Smooth muscle cell (in vitro differentiated cells): ENCODE measurements around the gene MRGPRX2. TPM values are rescaled to one million over a fixed set of nuclear protein-coding genes. Genes with fewer than 3 reads are reported as not detected.

ENCODE experiments used
- DNase-seq: peaks from one replicate; lab custom pipeline; 2025; ENCODE audit not compliant: unreplicated experiment; lab: John Stamatoyannopoulos, UW
- H2AFZ ChIP-seq: fragments of 200-600 bp; sonication (generic); 2 replicates; pipeline ENCODE4 v1.6.0; 2016; ENCODE audit warnings: antibody characterized with exemption, low read depth, mild to moderate bottlenecking
- H3F3A ChIP-seq: fragments of 200-600 bp; sonication (generic); 2 replicates; pipeline ENCODE4 v1.6.0; 2017; ENCODE audit warnings: antibody characterized with exemption, low read depth
- H3K27ac ChIP-seq: fragments of 200-600 bp; sonication (generic); 2 replicates; pipeline ENCODE4 v1.5.1; 2016; ENCODE audit warnings: low read depth, mild to moderate bottlenecking
- H3K27me3 ChIP-seq: fragments of 200-600 bp; sonication (generic); 2 replicates; pipeline ENCODE4 v1.6.1; 2016; ENCODE audit warnings: low read depth, mild to moderate bottlenecking
- H3K36me3 ChIP-seq: fragments of 200-600 bp; sonication (generic); 2 replicates; pipeline ENCODE4 v1.5.1; 2016; ENCODE audit warnings: low read depth
- H3K4me1 ChIP-seq: fragments of 200-600 bp; sonication (generic); 2 replicates; pipeline ENCODE4 v1.5.1; 2016; ENCODE audit warnings: low read depth
- H3K4me2 ChIP-seq: fragments of 200-600 bp; sonication (generic); 2 replicates; pipeline ENCODE4 v1.6.0; 2016; ENCODE audit warnings: mild to moderate bottlenecking
- H3K4me3 ChIP-seq: fragments of 200-600 bp; sonication (generic); 2 replicates; pipeline ENCODE4 v1.5.1; 2016; ENCODE audit warnings: mild to moderate bottlenecking
- H3K79me2 ChIP-seq: fragments of 200-600 bp; sonication (generic); 2 replicates; pipeline ENCODE4 v1.6.0; 2016; ENCODE audit warnings: low read depth, mild to moderate bottlenecking
- H3K9ac ChIP-seq: fragments of 200-600 bp; sonication (generic); 2 replicates; pipeline ENCODE4 v1.6.0; 2016; ENCODE audit warnings: low read depth
- H3K9me3 ChIP-seq: fragments of 200-600 bp; sonication (generic); replicated peaks from 2 replicates; pipeline ENCODE4 v1.5.1; 2016; ENCODE audit warnings: low read depth
- H4K20me1 ChIP-seq: fragments of 200-600 bp; sonication (generic); 2 replicates; pipeline ENCODE4 v1.6.0; 2016; ENCODE audit warnings: low read depth
- CTCF ChIP-seq: fragments of 200-600 bp; sonication (generic); IDR thresholded peaks from 2 replicates; pipeline ENCODE4 v1.5.1; 2017; ENCODE audit warnings: borderline replicate concordance, mild to moderate bottlenecking, antibody characterized with exemption; ENCODE audit not compliant: insufficient read depth, poor library complexity, severe bottlenecking
- WGBS: methylation state at CpG from one replicate; pipeline ENCODE4 v1.1.7; 2016; ENCODE audit warnings: low lambda C conversion rate; 5-methylcytosine and 5-hydroxymethylcytosine counted together
- polyA plus RNA-seq: library from polyadenylated mRNA; unstranded; fragments of >200 nt; fragmentation: Nextera tagmentation; extraction: Ambion mirVana; gene quantifications from 2 replicates; pipeline ENCODE4 v1.2.1, GENCODE V29; 2016
- total RNA-seq: library from RNA; depleted of rRNA; stranded (reverse); fragments of >200 nt; gene quantifications from 2 replicates; pipeline ENCODE4 v1.2.3, GENCODE V29; 2014

The MRGPRX2 gene
- total RNA-seq: not detected in 2 replicates
- polyA plus RNA-seq: 0.19 TPM in 1 of 2 replicates, not detected in the other

- H3K4me3 ChIP-seq: no peak within 1 kb of the TSS
- H3K27ac ChIP-seq: no peak within 1 kb of the TSS
- WGBS: 45% methylated on average over 4 of the region's 4 CpGs
- no peaks in the 10 kb centered on the region for H3K36me3 ChIP-seq
- no peaks in the 10 kb centered on the region for H3K79me2 ChIP-seq
- H3K27me3 ChIP-seq: peaks cover 4% of the 10 kb centered on the region
- no peak within 1 kb of the TSS for H3K9ac ChIP-seq
- no peak within 1 kb of the TSS for H3K4me2 ChIP-seq
- H3F3A ChIP-seq: no peaks in the 10 kb centered on the region
- no peak for DNase-seq
- no peaks in the 10 kb centered on the region for H4K20me1 ChIP-seq
- H3K9me3 ChIP-seq: no peaks in the 10 kb centered on the region
- H2AFZ ChIP-seq: no peak within 1 kb of the TSS
- TF ChIP-seq CTCF: no peak
- no peaks in the 10 kb centered on the region for H3K4me1 ChIP-seq
These were observed at the start of gene MRGPRX2 for GRCh38 chr11:19060629-19061028. MRGPRX2 (minus strand) TSS chr11:19060717; CDS start chr11:19056402, 4,315 bp downstream.

- Histone ChIP-seq H3K36me3 (no peaks in the 10 kb centered on the region), H3K4me1 (no peaks in the 10 kb centered on the region), H3K4me2 (no peak overlapping the region), H4K20me1 (no peaks in the 10 kb centered on the region), H2AFZ (no peak overlapping the region), H3K27ac (no peak overlapping the region), H3K9me3 (no peaks in the 10 kb centered on the region), H3K79me2 (no peaks in the 10 kb centered on the region), H3K4me3 (no peak overlapping the region), H3F3A (no peaks in the 10 kb centered on the region), H3K9ac (no peak overlapping the region), H3K27me3 (no peaks in the 10 kb centered on the region)
- no peak for TF ChIP-seq CTCF
- DNase-seq: no peak
- WGBS: 83% methylated on average over 3 of the region's 3 CpGs
These were observed 49.8 kb upstream of the MRGPRX2 start for GRCh38 chr11:19110295-19110694.

- no peaks in the 10 kb centered on the region for H4K20me1 ChIP-seq
- no peaks in the 10 kb centered on the region for H3F3A ChIP-seq
- H3K4me3 ChIP-seq: no peak overlapping the region
- H3K4me2 ChIP-seq: no peak overlapping the region
- DNase-seq: no peak
- H3K4me1 ChIP-seq: no peaks in the 10 kb centered on the region
- TF ChIP-seq CTCF: no peak
- H3K79me2 ChIP-seq: no peaks in the 10 kb centered on the region
- H3K27ac ChIP-seq: no peak overlapping the region
- H3K9ac ChIP-seq: no peak overlapping the region
- no peak overlapping the region for H2AFZ ChIP-seq
- H3K27me3 ChIP-seq: no peaks in the 10 kb centered on the region
- no peaks in the 10 kb centered on the region for H3K36me3 ChIP-seq
- no peaks in the 10 kb centered on the region for H3K9me3 ChIP-seq
- WGBS: 100% methylated on average over 1 of the region's 1 CpG
These were observed 46.6 kb upstream of the MRGPRX2 start for GRCh38 chr11:19107125-19107524.

GRCh38 chr11:19105011-19105410 is 44.5 kb upstream of the MRGPRX2 start:
- Histone ChIP-seq H3K27me3 (peaks cover 7% of the 10 kb centered on the region), H3K4me3 (no peak overlapping the region), H3K4me2 (no peak overlapping the region), H3K79me2 (no peaks in the 10 kb centered on the region), H4K20me1 (no peaks in the 10 kb centered on the region), H3K27ac (no peak overlapping the region), H3K9ac (no peak overlapping the region), H3K4me1 (no peaks in the 10 kb centered on the region), H3K9me3 (no peaks in the 10 kb centered on the region), H2AFZ (no peak overlapping the region), H3F3A (no peaks in the 10 kb centered on the region), H3K36me3 (no peaks in the 10 kb centered on the region)
- TF ChIP-seq CTCF: no peak
- WGBS: 84% methylated on average over 1 of the region's 1 CpG
- DNase-seq: no peak
